ENCODE measurements around the gene UCK2. TPM values are rescaled to one million over a fixed set of nuclear protein-coding genes. Genes with fewer than 3 reads are reported as not detected.
"Not testable (repeated sequence)": the region's sequence is repeated elsewhere in the genome, so short reads cannot be mapped to it uniquely, and the experiment has no call there.

Gene UCK2
- total RNA-seq (10 to 100 TPM; 12.8 to 15.3 TPM), polyA plus RNA-seq (10 to 100 TPM in 1 of 2 donors, 1 to 10 TPM in 1; 9.6 to 22.0 TPM)
- long read RNA-seq, donor 1, full-length matches to known transcripts = 5 of 5 reads
- long read RNA-seq, donor 1, partial matches to known transcripts = 0 of 5 reads
- long read RNA-seq, donor 1, other reads (novel, unspliced or antisense) = 0 of 5 reads
- long read RNA-seq, donor 2, full-length matches to known transcripts = 3 of 3 reads
- long read RNA-seq, donor 2, partial matches to known transcripts = 0 of 3 reads
- long read RNA-seq, donor 2, other reads (novel, unspliced or antisense) = 0 of 3 reads
- long read RNA-seq, donor 3, full-length matches to known transcripts = 6 of 6 reads
- long read RNA-seq, donor 3, partial matches to known transcripts = 0 of 6 reads
- long read RNA-seq, donor 3, other reads (novel, unspliced or antisense) = 0 of 6 reads
- long read RNA-seq, donor 4, partial matches to known transcripts = 0 of 1 reads
- long read RNA-seq, donor 4, other reads (novel, unspliced or antisense) = 0 of 1 reads
- long read RNA-seq, donor 5, full-length matches to known transcripts = 16 of 16 reads
- long read RNA-seq, donor 5, partial matches to known transcripts = 0 of 16 reads
- long read RNA-seq, donor 5, other reads (novel, unspliced or antisense) = 0 of 16 reads

DNA sequence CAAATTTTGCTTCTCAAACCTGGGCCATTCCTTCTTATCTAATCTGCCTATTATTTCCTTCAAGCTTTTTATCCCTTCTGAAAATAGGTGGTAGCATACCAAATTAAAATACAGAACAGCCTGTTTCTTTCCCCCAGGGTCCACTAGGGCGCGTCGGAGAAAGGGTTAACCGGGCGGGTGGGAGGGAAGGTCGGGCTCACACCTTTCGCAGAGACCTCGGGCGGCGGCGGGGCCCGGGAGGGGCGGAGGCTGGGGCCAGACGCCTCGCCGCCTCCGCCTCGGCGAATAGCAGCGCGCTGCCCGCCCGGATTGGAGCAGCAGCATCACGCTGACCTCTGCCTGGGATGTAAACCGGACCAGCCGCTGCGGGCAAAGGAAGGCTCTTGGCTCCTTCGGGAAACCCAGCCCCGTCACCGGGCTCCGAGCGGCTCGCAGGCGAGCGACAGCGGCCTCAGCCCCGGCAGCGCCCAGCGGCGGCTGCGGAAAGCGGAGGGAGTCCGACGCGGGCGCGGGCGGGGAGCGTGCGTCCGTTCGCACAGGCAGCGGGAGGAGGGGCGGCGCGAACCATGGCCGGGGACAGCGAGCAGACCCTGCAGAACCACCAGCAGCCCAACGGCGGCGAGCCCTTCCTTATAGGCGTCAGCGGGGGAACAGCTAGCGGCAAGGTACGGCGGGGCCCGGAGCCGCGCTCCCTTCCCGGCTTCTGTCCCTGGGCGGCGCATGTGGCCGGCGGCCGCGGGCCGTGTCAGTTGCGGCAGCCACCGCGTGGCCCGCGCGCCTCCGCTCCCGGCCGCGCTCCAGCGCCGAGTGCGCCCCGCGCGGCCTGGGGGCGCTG, at the start of gene UCK2:
Gene UCK2, plus strand, starts transcription at position 347 of the 835 bp plus-strand sequence. Its CDS starts 220 bp downstream, at position 567.
- peaks cover 0 to 13% (median 11%) of the 10 kb centered on the region in 5 donors for H3K4me1 ChIP-seq (ENCODE audit: control insufficient read depth in 5 of 5, insufficient read depth in 5 of 5, low read length in 5 of 5)
- H3K9ac ChIP-seq (ENCODE audit: insufficient read depth in 1 of 2, low read length in 2 of 2) = peak within 1 kb of the TSS; percentile 57 to 86
- no peaks in the 10 kb centered on the region for H3K36me3 ChIP-seq (ENCODE audit: control insufficient read depth in 4 of 4, insufficient read depth in 4 of 4, low read length in 4 of 4)
- H3K27ac ChIP-seq (ENCODE audit: low read depth in 1 of 2, low read length in 1 of 2) = peak within 1 kb of the TSS; percentile 81 to 89
- peak within 1 kb of the TSS; percentile 89 for H3K4me3 ChIP-seq
- DNase-seq = peak; percentile 81 to 86 (median 85)
- no peaks in the 10 kb centered on the region for H3K9me3 ChIP-seq (ENCODE audit: control insufficient read depth in 4 of 4, insufficient read depth in 3 of 4, low read length in 3 of 4)
- 1% methylated on average over 68 to 94 of the region's 94 CpGs for WGBS, 2 donors
- no peaks in the 10 kb centered on the region for H3K27me3 ChIP-seq (ENCODE audit: control insufficient read depth in 3 of 3, insufficient read depth in 3 of 3, low read length in 2 of 3)
- TF ChIP-seq, protein P1, sequence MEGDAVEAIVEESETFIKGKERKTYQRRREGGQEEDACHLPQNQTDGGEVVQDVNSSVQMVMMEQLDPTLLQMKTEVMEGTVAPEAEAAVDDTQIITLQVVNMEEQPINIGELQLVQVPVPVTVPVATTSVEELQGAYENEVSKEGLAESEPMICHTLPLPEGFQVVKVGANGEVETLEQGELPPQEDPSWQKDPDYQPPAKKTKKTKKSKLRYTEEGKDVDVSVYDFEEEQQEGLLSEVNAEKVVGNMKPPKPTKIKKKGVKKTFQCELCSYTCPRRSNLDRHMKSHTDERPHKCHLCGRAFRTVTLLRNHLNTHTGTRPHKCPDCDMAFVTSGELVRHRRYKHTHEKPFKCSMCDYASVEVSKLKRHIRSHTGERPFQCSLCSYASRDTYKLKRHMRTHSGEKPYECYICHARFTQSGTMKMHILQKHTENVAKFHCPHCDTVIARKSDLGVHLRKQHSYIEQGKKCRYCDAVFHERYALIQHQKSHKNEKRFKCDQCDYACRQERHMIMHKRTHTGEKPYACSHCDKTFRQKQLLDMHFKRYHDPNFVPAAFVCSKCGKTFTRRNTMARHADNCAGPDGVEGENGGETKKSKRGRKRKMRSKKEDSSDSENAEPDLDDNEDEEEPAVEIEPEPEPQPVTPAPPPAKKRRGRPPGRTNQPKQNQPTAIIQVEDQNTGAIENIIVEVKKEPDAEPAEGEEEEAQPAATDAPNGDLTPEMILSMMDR (IDR thresholded peaks at IDR 0.05; ENCODE audit: control extremely low read depth, extremely low read depth) = no peak
- ATAC-seq (ENCODE audit: insufficient read depth, low FRiP score) = peak; percentile 91

DNA sequence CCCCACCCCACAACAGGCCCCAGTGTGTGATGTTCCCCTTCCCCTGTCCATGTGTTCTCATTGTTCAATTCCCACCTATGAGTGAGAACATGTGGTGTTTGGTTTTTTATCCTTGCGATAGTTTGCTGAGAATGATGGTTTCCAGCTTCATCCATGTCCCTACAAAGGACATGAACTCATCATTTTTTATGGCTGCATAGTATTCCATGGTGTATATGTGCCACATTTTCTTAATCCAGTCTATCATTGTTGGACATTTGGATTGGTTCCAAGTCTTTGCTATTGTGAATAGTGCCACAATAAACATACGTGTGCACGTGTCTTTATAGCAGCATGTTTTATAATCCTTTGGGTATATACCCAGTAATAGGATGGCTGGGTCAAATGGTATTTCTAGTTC, 49.2 kb upstream of the UCK2 start:
- ATAC-seq (ENCODE audit: insufficient read depth, low FRiP score); H3K27me3 ChIP-seq (ENCODE audit: control insufficient read depth in 3 of 3, insufficient read depth in 3 of 3, low read length in 2 of 3): not testable (repeated sequence)
- 90% methylated on average over 2 of the region's 3 CpGs; no CpG with 5 or more reads in 1 of the 2 donors for WGBS, 2 donors

DNA sequence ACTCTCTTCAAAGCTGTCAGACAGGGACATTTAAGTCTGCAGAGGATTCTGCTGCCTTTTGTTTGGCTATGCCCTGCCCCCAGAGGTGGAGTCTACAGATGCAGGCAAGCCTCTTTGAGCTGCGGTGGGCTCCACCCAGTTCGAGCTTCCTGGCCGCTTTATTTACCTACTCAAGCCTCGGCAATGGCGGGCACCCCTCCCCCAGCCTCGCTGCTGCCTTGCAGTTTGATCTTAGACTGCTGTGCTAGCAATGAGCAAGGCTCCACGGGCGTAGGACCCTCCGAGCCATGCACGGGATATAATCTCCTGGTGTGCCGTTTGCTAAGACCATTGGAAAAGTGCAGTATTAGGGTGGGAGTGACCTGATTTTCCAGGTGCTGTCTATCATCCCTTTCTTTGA, 43.9 kb upstream of the UCK2 start:
- H3K27me3 ChIP-seq (ENCODE audit: control insufficient read depth in 3 of 3, insufficient read depth in 3 of 3, low read length in 2 of 3); H3K9me3 ChIP-seq (ENCODE audit: control insufficient read depth in 4 of 4, insufficient read depth in 3 of 4, low read length in 3 of 4); DNase-seq; H3K4me1 ChIP-seq (ENCODE audit: control insufficient read depth in 5 of 5, insufficient read depth in 5 of 5, low read length in 5 of 5); H3K9ac ChIP-seq (ENCODE audit: insufficient read depth in 1 of 2, low read length in 2 of 2); H3K36me3 ChIP-seq (ENCODE audit: control insufficient read depth in 4 of 4, insufficient read depth in 4 of 4, low read length in 4 of 4); H3K4me3 ChIP-seq; ATAC-seq (ENCODE audit: insufficient read depth, low FRiP score); H3K27ac ChIP-seq (ENCODE audit: low read depth in 1 of 2, low read length in 1 of 2): not testable (repeated sequence)
- 90 to 96% methylated on average over 11 of the region's 11 CpGs for WGBS, 2 donors

More for the DNA sequence above, 49.2 kb upstream of the UCK2 start:
- H3K36me3 ChIP-seq (ENCODE audit: control insufficient read depth in 4 of 4, insufficient read depth in 4 of 4, low read length in 4 of 4); H3K4me3 ChIP-seq; H3K9me3 ChIP-seq (ENCODE audit: control insufficient read depth in 4 of 4, insufficient read depth in 3 of 4, low read length in 3 of 4); H3K4me1 ChIP-seq (ENCODE audit: control insufficient read depth in 5 of 5, insufficient read depth in 5 of 5, low read length in 5 of 5); DNase-seq; H3K27ac ChIP-seq (ENCODE audit: low read depth in 1 of 2, low read length in 1 of 2); H3K9ac ChIP-seq (ENCODE audit: insufficient read depth in 1 of 2, low read length in 2 of 2): not testable (repeated sequence)

DNA sequence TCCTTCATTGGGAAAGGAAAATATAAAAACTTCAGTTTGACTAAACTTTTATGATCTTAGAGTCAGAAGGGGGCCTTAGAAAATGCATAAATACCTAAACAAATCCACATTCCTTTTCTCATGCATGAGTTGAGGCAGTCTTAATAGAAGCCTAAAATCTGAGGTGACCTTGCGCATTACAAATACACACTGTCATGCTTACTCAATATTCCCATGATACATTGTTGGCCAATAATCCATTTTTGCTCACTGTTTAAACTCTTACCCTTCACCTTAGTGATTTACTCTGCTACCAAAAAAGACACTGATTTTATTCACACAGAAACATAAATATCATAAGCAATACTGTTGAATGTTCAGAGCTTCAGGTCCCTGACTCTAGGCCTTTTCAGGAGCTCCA, 39.7 kb upstream of the UCK2 start:
- H3K9me3 ChIP-seq (ENCODE audit: control insufficient read depth in 4 of 4, insufficient read depth in 3 of 4, low read length in 3 of 4) = peaks cover 0 to 10% (median 0%) of the 10 kb centered on the region in 4 donors
- peaks cover 0 to 2% (median 0%) of the 10 kb centered on the region in 3 donors for H3K27me3 ChIP-seq (ENCODE audit: control insufficient read depth in 3 of 3, insufficient read depth in 3 of 3, low read length in 2 of 3)
- no peaks in the 10 kb centered on the region for H3K4me1 ChIP-seq (ENCODE audit: control insufficient read depth in 5 of 5, insufficient read depth in 5 of 5, low read length in 5 of 5)
- TF ChIP-seq, protein P1 (IDR thresholded peaks at IDR 0.05; ENCODE audit: control extremely low read depth, extremely low read depth) = no peak
- no peak for ATAC-seq (ENCODE audit: insufficient read depth, low FRiP score)
- H3K27ac ChIP-seq (ENCODE audit: low read depth in 1 of 2, low read length in 1 of 2) = no peak overlapping the region
- no peak overlapping the region for H3K9ac ChIP-seq (ENCODE audit: insufficient read depth in 1 of 2, low read length in 2 of 2)
- no peak overlapping the region for H3K4me3 ChIP-seq
- H3K36me3 ChIP-seq (ENCODE audit: control insufficient read depth in 4 of 4, insufficient read depth in 4 of 4, low read length in 4 of 4) = no peaks in the 10 kb centered on the region
- WGBS, 2 donors = 99 to 100% methylated on average over 1 of the region's 1 CpG
- DNase-seq = no peak

All from lung (tissue), 16 donors.